ENCODE measurements around the gene PDE5A.
A peak's percentile ranks its signal among the peaks of the same experiment; 100 is the strongest.

Gene PDE5A

GRCh38 chr4:119498527-119498926 lies 130.1 kb downstream of the PDE5A start:
- Histone ChIP-seq H3K9me3 (ENCODE audit: severe bottlenecking) (no peaks in the 10 kb centered on the region), H3K27me3 (ENCODE audit: insufficient read depth, poor library complexity, severe bottlenecking) (no peaks in the 10 kb centered on the region), H3K36me3 (ENCODE audit: low read depth) (peaks cover 65% of the 10 kb centered on the region), H3K4me1 (ENCODE audit: insufficient read depth, poor library complexity, severe bottlenecking) (no peaks in the 10 kb centered on the region), H3K4me3 (ENCODE audit: severe bottlenecking) (no peak overlapping the region), H3K27ac (ENCODE audit: poor library complexity, severe bottlenecking) (no peak overlapping the region)
- no peak for DNase-seq (ENCODE audit: low spot score)
- no peak for ATAC-seq (ENCODE audit: low read depth)
- no peak for TF ChIP-seq CTCF (IDR thresholded peaks at IDR 0.05; ENCODE audit: poor library complexity, severe bottlenecking)

- ATAC-seq (ENCODE audit: low read depth): no peak
- Histone ChIP-seq H3K4me3 (ENCODE audit: severe bottlenecking) (no peak overlapping the region), H3K27me3 (ENCODE audit: insufficient read depth, poor library complexity, severe bottlenecking) (no peaks in the 10 kb centered on the region), H3K9me3 (ENCODE audit: severe bottlenecking) (no peaks in the 10 kb centered on the region), H3K36me3 (ENCODE audit: low read depth) (peaks cover 76% of the 10 kb centered on the region), H3K27ac (ENCODE audit: poor library complexity, severe bottlenecking) (no peak overlapping the region), H3K4me1 (ENCODE audit: insufficient read depth, poor library complexity, severe bottlenecking) (no peaks in the 10 kb centered on the region)
- TF ChIP-seq CTCF (IDR thresholded peaks at IDR 0.05; ENCODE audit: poor library complexity, severe bottlenecking): no peak
- DNase-seq (ENCODE audit: low spot score): no peak
These were observed 134.7 kb downstream of the PDE5A start for GRCh38 chr4:119493886-119494285.

- no peaks in the 10 kb centered on the region for H3K4me1 ChIP-seq (ENCODE audit: insufficient read depth, poor library complexity, severe bottlenecking)
- peaks cover 71% of the 10 kb centered on the region for H3K36me3 ChIP-seq (ENCODE audit: low read depth)
- H3K9me3 ChIP-seq (ENCODE audit: severe bottlenecking): no peaks in the 10 kb centered on the region
- no peak overlapping the region for H3K27ac ChIP-seq (ENCODE audit: poor library complexity, severe bottlenecking)
- TF ChIP-seq CTCF (IDR thresholded peaks at IDR 0.05; ENCODE audit: poor library complexity, severe bottlenecking): peak; percentile 31
- H3K4me3 ChIP-seq (ENCODE audit: severe bottlenecking): no peak overlapping the region
- DNase-seq (ENCODE audit: low spot score): no peak
- ATAC-seq (ENCODE audit: low read depth): no peak
- no peaks in the 10 kb centered on the region for H3K27me3 ChIP-seq (ENCODE audit: insufficient read depth, poor library complexity, severe bottlenecking)
These were observed 135.2 kb downstream of the PDE5A start for GRCh38 chr4:119493419-119493818.

- ATAC-seq (ENCODE audit: low read depth): no peak
- Histone ChIP-seq H3K27ac (ENCODE audit: poor library complexity, severe bottlenecking) (no peak overlapping the region), H3K27me3 (ENCODE audit: insufficient read depth, poor library complexity, severe bottlenecking) (no peaks in the 10 kb centered on the region), H3K9me3 (ENCODE audit: severe bottlenecking) (no peaks in the 10 kb centered on the region), H3K4me1 (ENCODE audit: insufficient read depth, poor library complexity, severe bottlenecking) (no peaks in the 10 kb centered on the region), H3K36me3 (ENCODE audit: low read depth) (peaks cover 40% of the 10 kb centered on the region), H3K4me3 (ENCODE audit: severe bottlenecking) (no peak overlapping the region)
- TF ChIP-seq CTCF (IDR thresholded peaks at IDR 0.05; ENCODE audit: poor library complexity, severe bottlenecking): no peak
- no peak for DNase-seq (ENCODE audit: low spot score)
These were observed 138.3 kb downstream of the PDE5A start for GRCh38 chr4:119490335-119490734.

GRCh38 chr4:119489305-119489704 lies 139.3 kb downstream of the PDE5A start:
- TF ChIP-seq CTCF (IDR thresholded peaks at IDR 0.05; ENCODE audit: poor library complexity, severe bottlenecking): no peak
- Histone ChIP-seq H3K4me3 (ENCODE audit: severe bottlenecking) (no peak overlapping the region), H3K9me3 (ENCODE audit: severe bottlenecking) (no peaks in the 10 kb centered on the region), H3K27ac (ENCODE audit: poor library complexity, severe bottlenecking) (no peak overlapping the region), H3K36me3 (ENCODE audit: low read depth) (peaks cover 31% of the 10 kb centered on the region), H3K27me3 (ENCODE audit: insufficient read depth, poor library complexity, severe bottlenecking) (no peaks in the 10 kb centered on the region), H3K4me1 (ENCODE audit: insufficient read depth, poor library complexity, severe bottlenecking) (no peaks in the 10 kb centered on the region)
- DNase-seq (ENCODE audit: low spot score) (no peak), ATAC-seq (ENCODE audit: low read depth) (no peak)

Measured in RWPE2 (cell line).